Esophagus squamous epithelium (tissue), 5 donors: ENCODE measurements around the gene ASB8. TPM values are rescaled to one million over a fixed set of nuclear protein-coding genes. Genes with fewer than 3 reads are reported as not detected.

Experiments used
- DNase-seq: peaks from one replicate; lab custom pipeline; 2025; lab: John Stamatoyannopoulos, UW
- H3K27ac ChIP-seq, 4 donors: fragments of 200-600 bp; sonication (generic); one replicate each; pipeline ENCODE4 v1.5.1; 2016 to 2019; ENCODE audit warnings: mild to moderate bottlenecking in 1 of 4
- H3K27me3 ChIP-seq, 4 donors: fragments of 200-600 bp; sonication (generic); 1 replicate in 3 of 4; 2 replicates in 1 of 4; pipeline versions ENCODE4 v1.5.1 to v1.6.0; 2017 to 2021; ENCODE audit warnings: antibody characterized with exemption in 1 of 4
- H3K36me3 ChIP-seq, 3 donors: fragments of 200-600 bp; sonication (generic); one replicate each; pipeline ENCODE4 v1.5.1; 2016 to 2019
- H3K4me1 ChIP-seq, 3 donors: fragments of 200-600 bp; sonication (generic); one replicate each; pipeline ENCODE4 v1.5.1; 2017 to 2019
- H3K4me3 ChIP-seq, 4 donors: fragments of 200-600 bp; sonication (generic); 1 replicate in 3 of 4; 2 replicates in 1 of 4; pipeline ENCODE4 v1.5.1; 2016 to 2019; ENCODE audit warnings: mild to moderate bottlenecking in 2 of 4, moderate library complexity in 1 of 4
- H3K9me3 ChIP-seq, 3 donors: fragments of 200-600 bp; sonication (generic); one replicate each; pipeline ENCODE4 v1.5.1; 2016 to 2019
- CTCF ChIP-seq, 6 experiments: fragments of 450-650 bp in 4 of 6; fragments of 200-600 bp in 2 of 6; sonication (generic) in 2 of 6; IDR thresholded peaks; one replicate each; pipeline ENCODE4 v1.5.1; 2016 to 2019; ENCODE audit warnings: antibody characterized with exemption in 6 of 6, mild to moderate bottlenecking in 4 of 6, moderate library complexity in 4 of 6
- POLR2A ChIP-seq, 4 donors: fragments of 450-650 bp; IDR thresholded peaks; one replicate each; pipeline ENCODE4 v1.6.1; 2017; ENCODE audit warnings: antibody characterized with exemption in 4 of 4, mild to moderate bottlenecking in 4 of 4, moderate library complexity in 3 of 4
- WGBS, 2 donors: methylation state at CpG; one replicate each; pipeline ENCODE4 v1.1.5; 2018; 5-methylcytosine and 5-hydroxymethylcytosine counted together
- intact Hi-C: fragments of 100-400 bp; cut with DNase I; formaldehyde crosslinking; loops from one replicate; pipeline ENCODE4 v1.15.0; 2022
- total RNA-seq, 4 donors: library from RNA; depleted of rRNA; stranded (reverse); fragments of >200 nt; gene quantifications; one replicate each; pipeline ENCODE4 v1.1.0, GENCODE V29; 2016
- donor health status: DM: yes; HTN: yes; CAD: no.

The ASB8 gene
- total RNA-seq, 4 donors from 2014 or later, result 13.2 to 28.2 (median 24.8) TPM

DNA sequence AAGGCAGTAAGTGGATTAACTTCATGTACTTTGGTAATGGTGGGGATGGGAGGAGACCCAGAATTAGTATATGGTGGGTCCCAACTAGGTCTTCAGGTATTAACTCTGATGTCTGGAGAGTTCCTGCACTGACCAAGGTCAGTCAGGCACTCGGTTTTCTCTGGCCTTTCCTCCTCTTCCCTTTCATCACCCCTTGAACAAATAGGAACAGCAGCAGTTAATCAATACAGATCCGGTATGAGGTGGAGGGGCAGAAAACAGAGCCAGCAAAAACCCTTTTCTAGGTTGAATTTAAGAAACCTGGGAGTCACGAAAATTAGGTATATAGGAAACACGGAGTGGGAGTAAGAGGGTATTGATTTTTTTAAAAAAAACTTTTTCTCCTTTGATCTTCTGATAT is 34.1 kb downstream of the ASB8 start:
- peaks cover 6 to 34% (median 7%) of the 10 kb centered on the region in 3 donors for H3K4me1 ChIP-seq
- intact Hi-C loops, result no loop called here
- 81 to 82% methylated on average over 4 of the region's 4 CpGs for WGBS, 2 donors
- no peak overlapping the region for H3K4me3 ChIP-seq
- H3K36me3 ChIP-seq, result peaks cover 0 to 55% (median 8%) of the 10 kb centered on the region in 3 donors
- no peak overlapping the region for H3K27ac ChIP-seq
- no peaks in the 10 kb centered on the region for H3K9me3 ChIP-seq
- no peak for DNase-seq
- no peaks in the 10 kb centered on the region for H3K27me3 ChIP-seq
- no peak for TF ChIP-seq POLR2A (IDR thresholded peaks at IDR 0.05)
- TF ChIP-seq CTCF (IDR thresholded peaks at IDR 0.05), result no peak

DNA sequence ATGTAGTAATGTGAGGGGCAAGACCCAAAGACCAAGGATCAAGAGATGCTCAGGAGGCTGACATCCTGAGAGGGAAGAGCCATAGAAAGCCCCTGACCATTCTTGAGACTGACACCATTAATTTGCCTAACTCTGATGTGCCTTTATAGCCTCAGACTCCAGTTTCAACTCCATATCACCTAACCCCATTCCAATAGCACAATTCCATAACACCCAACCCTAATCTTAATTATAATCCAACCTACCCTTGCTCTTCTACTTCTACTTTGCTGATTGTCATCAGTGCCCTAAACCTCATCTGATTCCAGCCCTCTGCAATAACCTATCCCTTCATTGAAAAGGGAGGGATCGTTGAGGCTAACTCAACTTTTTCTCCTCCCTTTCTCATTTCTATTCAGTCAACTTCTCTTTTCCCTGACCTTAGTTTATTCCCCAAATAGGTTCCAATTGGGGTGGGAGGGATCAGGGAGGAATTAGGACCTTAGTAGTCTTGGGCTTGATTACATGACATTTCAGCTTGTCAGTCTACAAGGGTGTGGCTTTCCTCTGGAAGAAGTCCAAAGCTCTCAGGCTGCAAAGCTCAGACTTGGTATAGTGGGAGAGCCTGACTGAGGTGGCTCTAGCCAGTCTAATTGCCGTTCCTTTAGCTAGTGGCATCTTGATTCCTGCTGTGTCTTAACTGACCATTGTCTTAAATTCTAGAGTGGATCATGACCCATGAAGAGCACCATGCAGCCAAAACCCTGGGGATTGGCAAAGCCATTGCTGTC is 35.1 kb downstream of the ASB8 start:
- no peaks in the 10 kb centered on the region for H3K27me3 ChIP-seq
- no peak overlapping the region for H3K4me3 ChIP-seq
- no peak for DNase-seq
- intact Hi-C loops, result no loop called here
- H3K9me3 ChIP-seq, result no peaks in the 10 kb centered on the region
- WGBS, 2 donors, result 63 to 86% methylated on average over 2 of the region's 2 CpGs
- no peak overlapping the region for H3K27ac ChIP-seq
- TF ChIP-seq POLR2A (IDR thresholded peaks at IDR 0.05) (no peak), CTCF (IDR thresholded peaks at IDR 0.05) (no peak)
- peaks cover 6 to 34% (median 7%) of the 10 kb centered on the region in 3 donors for H3K4me1 ChIP-seq
- peaks cover 0 to 46% (median 8%) of the 10 kb centered on the region in 3 donors for H3K36me3 ChIP-seq

DNA sequence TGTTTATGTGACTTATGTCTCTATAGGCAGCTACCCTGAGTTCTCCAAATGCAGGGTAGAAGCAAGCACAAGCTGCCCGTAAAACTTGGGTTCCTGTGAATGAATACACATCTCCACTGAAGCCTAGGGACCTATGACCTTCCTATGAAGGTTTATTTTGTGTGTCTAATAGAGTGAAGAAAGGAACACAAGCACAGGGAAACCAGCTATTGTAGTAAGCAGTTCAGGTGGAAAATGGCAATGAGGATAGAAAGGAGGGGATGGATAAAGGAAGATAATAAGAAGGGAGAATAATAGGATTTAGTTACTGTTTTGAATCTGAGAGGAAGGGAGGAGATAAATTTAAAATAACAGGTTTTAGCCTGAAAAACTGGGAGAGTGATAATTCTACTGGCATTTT is 35.8 kb downstream of the ASB8 start:
- intact Hi-C loops, result no loop called here
- H3K27ac ChIP-seq, result no peak overlapping the region
- peaks cover 6 to 34% (median 7%) of the 10 kb centered on the region in 3 donors for H3K4me1 ChIP-seq
- 91% methylated on average over 1 of the region's 1 CpG for WGBS, 2 donors
- no peak overlapping the region for H3K4me3 ChIP-seq
- DNase-seq, result no peak
- no peaks in the 10 kb centered on the region for H3K27me3 ChIP-seq
- no peak for TF ChIP-seq POLR2A (IDR thresholded peaks at IDR 0.05)
- TF ChIP-seq CTCF (IDR thresholded peaks at IDR 0.05), result no peak
- H3K9me3 ChIP-seq, result no peaks in the 10 kb centered on the region
- peaks cover 0 to 39% (median 8%) of the 10 kb centered on the region in 3 donors for H3K36me3 ChIP-seq

DNA sequence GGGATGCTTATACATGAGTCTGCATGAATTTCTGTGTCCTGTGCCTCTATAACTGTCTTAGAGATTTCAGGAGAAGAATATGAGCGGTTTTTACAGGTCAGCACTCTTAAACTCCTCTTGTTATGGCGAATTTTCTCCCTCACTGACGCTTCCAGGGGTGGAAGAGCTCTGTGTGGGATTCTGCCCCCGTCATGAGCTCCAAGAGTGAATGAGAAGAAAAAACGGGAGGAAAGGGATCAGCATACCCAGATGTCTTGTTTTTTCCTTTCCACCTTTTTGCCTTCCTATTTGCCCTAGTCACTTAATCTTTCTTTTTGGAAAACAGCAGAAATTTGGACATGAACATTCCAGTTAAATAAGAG is 37.5 kb downstream of the ASB8 start:
- H3K9me3 ChIP-seq, result no peaks in the 10 kb centered on the region
- DNase-seq, result no peak
- peak overlapping the region; percentile 47 to 87 (median 62) for H3K4me3 ChIP-seq
- H3K27me3 ChIP-seq, result no peaks in the 10 kb centered on the region
- H3K36me3 ChIP-seq, result peaks cover 0 to 23% (median 8%) of the 10 kb centered on the region in 3 donors
- WGBS, 2 donors, result 9 to 12% methylated on average over 5 of the region's 5 CpGs
- H3K27ac ChIP-seq, result peak overlapping the region in 3 of 4 donors; percentile 36 to 78 (median 77)
- H3K4me1 ChIP-seq, result peaks cover 6 to 34% (median 7%) of the 10 kb centered on the region in 3 donors
- no peak for TF ChIP-seq CTCF (IDR thresholded peaks at IDR 0.05)
- TF ChIP-seq POLR2A (IDR thresholded peaks at IDR 0.05), result no peak
- intact Hi-C loops, result no loop called here

GRCh38 chr12:48119078-48119833 is 38.1 kb downstream of the ASB8 start, which contains the start of gene PFKM:
TSS of gene PFKM (plus strand) at chr12:48119364. CDS start at chr12:48122775, 3,411 bp downstream.
- H3K27me3 ChIP-seq, result no peaks in the 10 kb centered on the region
- H3K4me1 ChIP-seq, result peaks cover 6 to 34% (median 7%) of the 10 kb centered on the region in 3 donors
- peak; percentile 12 for DNase-seq
- TF ChIP-seq POLR2A (IDR thresholded peaks at IDR 0.05) (peak in 1 of 4 donors; percentile 8), CTCF (IDR thresholded peaks at IDR 0.05) (no peak)
- H3K36me3 ChIP-seq, result peaks cover 0 to 17% (median 8%) of the 10 kb centered on the region in 3 donors
- peak within 1 kb of the TSS; percentile 47 to 87 (median 62) for H3K4me3 ChIP-seq
- 0 to 1% methylated on average over 11 to 20 of the region's 20 CpGs for WGBS, 2 donors
- intact Hi-C loops, result no loop called here
- peak within 1 kb of the TSS; percentile 34 to 78 (median 56) for H3K27ac ChIP-seq
- no peaks in the 10 kb centered on the region for H3K9me3 ChIP-seq
